Measurements from ENCODE around the gene SMURF1.
"Not testable (repeated sequence)": the region's sequence is repeated elsewhere in the genome, so short reads cannot be mapped to it uniquely, and the experiment has no call there.

Gene SMURF1

DNA sequence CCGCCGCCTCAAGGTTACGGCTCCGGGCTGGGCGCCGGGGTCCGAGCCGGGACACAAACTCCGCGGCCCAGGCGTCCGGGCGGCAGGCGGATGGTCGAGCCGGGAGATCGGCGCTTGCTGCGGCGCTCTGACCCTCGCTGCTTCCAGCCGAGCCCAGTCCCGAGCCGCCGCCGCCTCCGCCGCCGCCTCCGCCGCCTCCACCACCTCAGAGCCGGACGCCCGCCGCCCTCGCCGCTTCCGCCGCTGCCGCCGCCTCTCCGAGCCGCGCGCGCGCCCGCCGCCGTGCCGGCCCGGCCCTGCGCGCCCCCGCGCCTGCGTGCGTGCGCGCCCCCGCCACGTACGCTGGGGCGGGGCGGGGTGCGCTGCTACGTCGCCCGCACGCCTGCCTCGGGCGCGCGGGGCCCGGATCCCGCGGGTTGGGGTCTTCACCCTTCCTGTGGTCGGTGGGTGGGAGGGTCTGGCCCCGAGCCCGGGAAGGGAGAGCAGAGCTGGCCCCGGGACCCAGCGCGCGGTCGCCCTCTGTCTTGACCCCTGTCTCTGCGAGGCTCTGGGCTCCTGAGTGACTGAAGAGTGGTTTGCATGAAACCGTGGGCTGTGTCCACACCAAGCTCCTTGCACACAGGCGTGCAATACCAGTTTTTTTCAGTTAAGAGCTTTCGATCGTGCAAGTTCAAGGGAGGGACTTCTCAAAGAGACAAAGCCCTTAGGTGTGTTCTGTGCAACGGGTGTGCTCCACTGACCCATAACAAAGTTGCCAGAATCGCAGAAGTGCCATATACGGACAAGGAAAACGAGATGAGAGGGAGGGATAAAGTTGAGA lies at the start of gene SMURF1:
TSS of gene SMURF1 (minus strand) at position 256 of the 820 bp plus-strand sequence. CDS start 328 bp downstream, outside the sequence.
- DNase-seq, result peak; percentile 77

GRCh38 chr7:99191869-99192596 lies 48.1 kb upstream of the SMURF1 start:
- DNase-seq, result no peak

DNA sequence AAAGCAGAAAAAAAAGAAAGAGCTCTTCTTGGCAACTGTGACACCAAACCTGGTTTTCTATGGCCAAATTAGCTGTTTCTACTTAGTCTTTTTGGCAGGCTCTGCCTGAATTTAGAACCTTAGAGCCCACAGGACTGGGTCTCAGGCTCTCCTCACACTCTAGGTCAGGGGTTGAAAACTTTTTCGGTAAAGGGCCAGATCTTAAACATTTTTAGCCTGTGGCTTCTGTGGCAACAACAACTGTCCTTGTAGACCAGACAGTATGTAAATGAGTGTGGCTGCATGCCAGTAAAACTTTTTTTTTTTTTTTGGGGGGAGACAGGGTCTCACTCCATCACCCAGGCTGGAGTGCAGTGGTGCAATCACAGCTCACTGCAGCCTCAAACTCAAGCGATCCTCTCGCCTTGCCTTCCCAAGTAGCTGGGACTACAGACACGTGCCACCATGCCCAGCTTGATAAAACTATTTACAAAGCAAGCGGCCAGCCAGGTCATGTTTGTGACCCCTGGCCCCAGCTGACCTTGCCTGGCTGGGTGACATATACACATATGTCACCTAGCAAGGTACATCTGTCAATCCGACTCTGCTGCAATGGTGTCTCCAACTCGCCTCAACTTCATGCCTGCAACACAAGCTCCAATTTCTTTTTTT lies 46.6 kb upstream of the SMURF1 start:
- no peak for DNase-seq

- no peak for DNase-seq
Measured at GRCh38 chr7:99189222-99189621, 45.3 kb upstream of the SMURF1 start.

- DNase-seq, result no peak
Measured at GRCh38 chr7:99188221-99188620, 44.3 kb upstream of the SMURF1 start.

- DNase-seq, result no peak
Measured at GRCh38 chr7:99184532-99185218, 40.8 kb upstream of the SMURF1 start.

- no peak for DNase-seq
Measured at GRCh38 chr7:99180067-99180650, 36.3 kb upstream of the SMURF1 start.

DNA sequence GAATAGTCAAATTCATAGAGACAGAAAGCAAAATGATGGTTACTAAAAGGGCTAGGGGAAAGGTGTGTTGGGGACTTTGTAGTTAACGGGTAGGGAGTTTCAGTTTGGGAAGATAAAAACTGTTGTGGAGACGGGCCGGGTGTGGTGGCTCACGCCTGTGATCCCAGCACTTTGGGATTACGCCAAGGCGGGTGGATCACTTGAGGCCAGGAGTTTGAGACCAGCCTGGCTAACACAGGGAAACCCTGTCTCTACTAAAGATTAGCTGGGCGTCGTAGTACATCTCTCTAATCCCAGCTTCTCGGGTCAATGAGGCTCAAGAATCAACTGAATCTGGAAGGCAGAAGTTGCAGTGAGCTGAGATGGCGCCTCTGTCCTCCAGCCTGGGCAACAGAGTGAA lies 33.3 kb upstream of the SMURF1 start:
- no peak for DNase-seq

DNA sequence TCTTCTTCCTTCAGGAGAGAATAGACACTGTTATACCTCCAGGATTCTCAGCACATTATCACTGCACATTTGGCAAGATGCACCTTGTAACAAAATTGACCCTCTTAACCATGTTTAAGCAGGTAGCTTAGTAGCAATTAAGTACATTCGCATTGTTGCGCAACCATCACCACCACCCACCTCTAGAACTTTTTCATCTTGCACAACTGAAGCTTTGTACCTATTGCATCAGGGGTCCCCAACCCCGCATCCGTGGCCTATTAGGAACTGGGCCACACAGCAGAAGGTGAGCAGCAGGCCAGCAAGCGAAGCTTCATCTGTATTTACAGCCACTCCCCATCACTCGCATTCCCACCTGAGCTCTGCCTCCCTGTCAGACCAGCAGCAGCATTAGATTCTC lies 29.9 kb upstream of the SMURF1 start:
- no peak for DNase-seq

- DNase-seq, result no peak
Measured at GRCh38 chr7:99171731-99172130, 27.8 kb upstream of the SMURF1 start.

- DNase-seq, result no peak
Measured at GRCh38 chr7:99170730-99171074, 26.8 kb upstream of the SMURF1 start.

- DNase-seq, result no peak
Measured at GRCh38 chr7:99170065-99170729, 26.3 kb upstream of the SMURF1 start.

DNA sequence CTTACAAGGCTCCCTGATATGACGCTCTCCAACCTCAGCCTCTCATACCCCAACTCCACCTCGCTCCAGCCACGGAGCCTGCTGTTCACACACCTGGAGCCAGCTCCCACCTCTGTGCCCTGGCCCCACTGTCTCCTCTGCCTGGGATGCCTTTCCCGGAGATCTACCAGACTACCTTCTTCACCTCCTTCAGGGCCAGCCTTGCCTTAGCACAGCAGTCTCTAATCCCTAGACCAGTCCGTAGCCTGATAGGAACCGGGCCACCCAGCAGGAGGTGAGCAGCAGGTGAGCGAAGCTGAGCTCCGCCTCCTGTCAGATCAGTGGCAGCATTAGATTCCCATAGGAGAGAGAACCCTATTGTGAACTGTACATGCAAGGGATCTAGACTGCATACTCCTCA lies 23.2 kb upstream of the SMURF1 start:
- DNase-seq, result no peak

- DNase-seq, result no peak
Measured at GRCh38 chr7:99165816-99166215, 21.9 kb upstream of the SMURF1 start.

GRCh38 chr7:99163669-99164068 lies 19.8 kb upstream of the SMURF1 start:
- DNase-seq, result not testable (repeated sequence)

- no peak for DNase-seq
Measured at GRCh38 chr7:99156649-99157048, 12.7 kb upstream of the SMURF1 start.

- no peak for DNase-seq
Measured at GRCh38 chr7:99155211-99155610, 11.3 kb upstream of the SMURF1 start.

- no peak for DNase-seq
Measured at GRCh38 chr7:99146979-99147378, 3.1 kb upstream of the SMURF1 start.

DNA sequence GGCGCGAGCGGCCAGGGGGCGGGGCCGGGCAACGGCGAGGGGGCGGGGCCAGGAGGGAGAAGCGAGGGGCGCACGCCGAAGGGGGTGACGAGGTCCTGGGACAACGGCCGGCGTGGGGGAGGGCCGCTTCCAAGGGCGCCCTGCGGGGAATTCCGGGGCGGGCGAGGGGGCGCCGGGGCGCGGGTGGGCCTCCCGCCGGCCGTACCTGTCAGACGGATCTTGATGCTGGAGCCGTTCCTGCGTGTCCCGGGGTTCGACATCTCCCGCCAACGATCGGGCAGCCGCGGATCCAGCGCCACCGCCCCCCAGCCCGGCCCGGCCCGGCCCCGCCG lies 421 bp downstream of the SMURF1 start:
- no peak for DNase-seq

DNA sequence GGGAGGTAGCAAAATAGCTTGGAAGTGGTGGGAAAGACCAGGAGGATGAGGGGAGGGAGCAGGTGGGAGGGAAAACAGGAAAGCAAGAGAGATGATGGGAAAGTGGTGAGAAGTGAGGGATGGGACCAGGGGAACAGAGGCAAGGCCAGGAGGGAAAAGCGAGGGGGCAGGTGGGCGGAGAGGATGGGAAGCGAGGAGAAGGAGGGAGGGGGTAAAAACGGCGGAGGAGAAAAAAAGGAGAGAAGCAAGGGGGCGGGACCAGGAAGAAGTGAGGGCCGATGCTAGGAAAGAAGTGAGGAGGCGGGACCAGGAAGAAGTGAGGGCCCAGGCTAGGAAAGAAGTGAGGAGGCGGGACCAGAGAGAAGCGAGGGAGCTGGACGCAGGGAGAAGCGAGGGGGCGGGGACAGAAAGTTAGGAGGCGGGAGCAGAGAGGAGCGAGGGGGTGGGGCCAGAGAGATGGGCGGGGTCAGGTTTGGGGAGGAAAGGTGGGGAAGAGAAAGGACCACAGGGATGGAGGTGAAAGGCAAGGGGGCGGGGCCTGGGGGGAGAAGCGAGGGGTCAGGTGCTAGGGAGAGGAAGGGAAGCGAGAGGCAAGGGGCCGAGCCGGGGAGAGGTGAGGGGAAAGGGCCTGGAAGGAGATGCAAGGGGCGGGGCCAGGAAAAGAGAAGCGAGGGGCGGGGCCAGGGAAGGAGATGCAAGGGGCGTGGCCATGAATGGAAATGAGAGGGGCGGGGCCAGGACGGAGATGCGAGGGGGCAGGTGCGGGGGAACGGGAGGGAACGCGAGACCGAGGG lies 984 bp downstream of the SMURF1 start:
- DNase-seq, result peak; percentile 92
